H1 (cell line): ENCODE measurements around the gene HTATIP2. TPM values are rescaled to one million over a fixed set of nuclear protein-coding genes. Genes with fewer than 3 reads are reported as not detected.

ENCODE experiments used
- CHD1 ChIP-seq: IDR thresholded peaks from 2 replicates; pipeline ENCODE4 v1.6.1; 2012; ENCODE audit warnings: low read depth, low read length, improper control_type of control experiment
- CTCF ChIP-seq, 3 experiments: IDR thresholded peaks; 1 replicate in 2 of 3; 2 replicates in 1 of 3; pipeline versions ENCODE4 v1.5.1 to v1.6.1; 2011; ENCODE audit warnings: low read length in 3 of 3, mild to moderate bottlenecking in 3 of 3, inconsistent platforms in 2 of 3, low read depth in 1 of 3, moderate library complexity in 1 of 3; ENCODE audit not compliant: insufficient read depth in 1 of 3; ENCODE audit errors: control extremely low read depth in 1 of 3
- EGR1 ChIP-seq: IDR thresholded peaks from 2 replicates; pipeline ENCODE4 v1.6.1; 2011; ENCODE audit warnings: low read depth, low read length, borderline replicate concordance
- NANOG ChIP-seq: IDR thresholded peaks from 2 replicates; pipeline ENCODE4 v1.6.1; 2011; ENCODE audit warnings: low read length, low read depth, mild to moderate bottlenecking, inconsistent platforms; ENCODE audit not compliant: insufficient read depth, poor library complexity, severe bottlenecking
- POLR2A ChIP-seq, 2 experiments: IDR thresholded peaks; 1 replicate in 1 of 2; 2 replicates in 1 of 2; pipeline ENCODE4 v1.6.1; 2011; ENCODE audit warnings: low read depth in 2 of 2, low read length in 2 of 2, mild to moderate bottlenecking in 2 of 2; ENCODE audit errors: control extremely low read depth in 1 of 2
- RFX5 ChIP-seq: IDR thresholded peaks from 2 replicates; pipeline ENCODE4 v1.6.1; 2011; ENCODE audit warnings: low read depth, low read length, improper control_type of control experiment, borderline replicate concordance
- TAF7 ChIP-seq: optimal IDR thresholded peaks from 2 replicates; pipeline ENCODE3; 2011; ENCODE audit warnings: low read depth, mild to moderate bottlenecking, inconsistent platforms, low read length, moderate library complexity, borderline replicate concordance
- TBP ChIP-seq: IDR thresholded peaks from 2 replicates; pipeline ENCODE4 v1.6.1; 2011; ENCODE audit warnings: low read depth, low read length, improper control_type of control experiment
- polyA plus RNA-seq, 7 experiments: library from polyadenylated mRNA; depleted of rRNA in 3 of 7; stranded (reverse) in 5 of 7; unstranded in 2 of 7; fragments of >200 nt in 5 of 7; fragments of 200-250 nt in 2 of 7; gene quantifications; 1 replicate in 5 of 7; 2 replicates in 1 of 7; 4 replicates in 1 of 7; pipeline versions ENCODE4 v1.2.1 to v1.2.3, GENCODE V29; 2011 to 2013; ENCODE audit warnings: missing spikeins in 2 of 7, mixed read lengths in 2 of 7
- total RNA-seq: library from RNA; stranded (reverse); fragmentation: NEBNext Ultra II Directional; extraction: Animal tissue kit (Norgen Biotek cat#: 25700); gene quantifications from 2 replicates; pipeline ENCODE4 v1.2.1, GENCODE V29; 2021

Gene HTATIP2
- total and polyA plus RNA-seq, 2 of the 8 experiments (the other 6 are each of a cell fraction or from before 2014, with no cell fraction given) = 22.6 to 33.1 TPM

- no peak for TF ChIP-seq CTCF (IDR thresholded peaks at IDR 0.05; ENCODE audit: control extremely low read depth in 1 of 3, insufficient read depth in 1 of 3, low read depth in 1 of 3, low read length in 3 of 3)
- TF ChIP-seq TBP = 0 out of 2 replicates have a peak, but pooled peaks have one; percentile 34
- no peak for TF ChIP-seq EGR1
- TF ChIP-seq NANOG = no peak
- TF ChIP-seq POLR2A (IDR thresholded peaks at IDR 0.05; ENCODE audit: control extremely low read depth in 1 of 2, low read depth in 2 of 2, low read length in 2 of 2) = no peak; a peak in 1 of 3 replicates
- no peak for TF ChIP-seq TAF7
- TF ChIP-seq CHD1 = no peak
- TF ChIP-seq RFX5 = no peak
Observed at GRCh38 chr11:20363500-20364340, at the start of gene HTATIP2 (continued).
